Medulla oblongata (tissue), 1 donor: ENCODE measurements around the gene CER1.

Experiments
- DNase-seq: peaks from one replicate; pipeline ENCODE4 v3.0.0-alpha.2; 2015; ENCODE audit errors: extremely low spot score

The CER1 gene, protein sequence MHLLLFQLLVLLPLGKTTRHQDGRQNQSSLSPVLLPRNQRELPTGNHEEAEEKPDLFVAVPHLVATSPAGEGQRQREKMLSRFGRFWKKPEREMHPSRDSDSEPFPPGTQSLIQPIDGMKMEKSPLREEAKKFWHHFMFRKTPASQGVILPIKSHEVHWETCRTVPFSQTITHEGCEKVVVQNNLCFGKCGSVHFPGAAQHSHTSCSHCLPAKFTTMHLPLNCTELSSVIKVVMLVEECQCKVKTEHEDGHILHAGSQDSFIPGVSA

DNA sequence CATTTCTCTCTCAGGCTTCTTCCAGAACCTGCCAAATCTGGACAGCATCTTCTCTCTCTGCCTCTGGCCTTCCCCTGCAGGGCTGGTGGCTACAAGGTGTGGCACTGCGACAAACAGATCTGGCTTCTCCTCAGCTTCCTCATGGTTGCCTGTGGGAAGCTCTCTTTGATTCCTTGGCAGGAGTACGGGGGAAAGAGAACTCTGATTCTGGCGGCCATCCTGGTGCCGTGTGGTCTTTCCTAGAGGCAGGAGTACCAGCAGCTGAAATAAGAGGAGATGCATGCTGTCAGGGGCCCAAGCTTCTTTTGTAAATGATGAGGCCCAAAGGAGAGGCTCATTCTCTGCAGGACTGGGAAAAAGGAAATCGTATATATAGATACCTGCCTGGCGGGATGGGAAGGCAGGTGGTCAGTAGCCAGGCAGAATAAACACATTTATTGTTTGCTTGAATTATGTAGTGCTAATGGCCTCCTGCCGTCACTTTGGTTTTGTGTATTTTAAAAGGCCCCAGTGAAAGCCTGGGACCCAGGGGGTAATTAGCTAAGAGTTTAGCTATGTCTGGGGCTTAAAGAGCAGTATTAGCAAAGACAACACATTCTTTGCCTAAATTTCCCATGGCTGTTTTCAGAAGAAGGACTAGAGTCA is at the start of gene CER1:
CER1 (minus strand) TSS at position 343 of the 645 bp plus-strand sequence; CDS start at position 282, 61 bp downstream.
- no peak for DNase-seq

GRCh38 chr9:14770592-14770991 is 48.1 kb upstream of the CER1 start:
- no peak for DNase-seq

DNA sequence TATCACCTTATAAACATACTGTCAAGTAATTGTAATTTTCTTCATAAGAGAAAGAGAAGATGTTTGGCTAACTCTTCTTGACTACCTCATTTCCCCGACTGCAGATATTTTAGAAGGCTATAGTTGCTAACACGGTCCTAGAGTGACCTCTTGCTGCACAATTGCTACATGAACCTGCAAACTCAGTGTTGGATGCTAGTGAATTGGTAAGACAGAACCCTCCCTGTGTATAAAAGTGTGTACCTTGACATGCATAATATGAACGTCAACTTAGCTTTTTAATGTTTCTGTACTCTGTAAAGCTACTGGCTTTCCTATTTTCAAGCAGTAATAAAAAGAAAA is 46.7 kb upstream of the CER1 start:
- peak; percentile 25 for DNase-seq

DNA sequence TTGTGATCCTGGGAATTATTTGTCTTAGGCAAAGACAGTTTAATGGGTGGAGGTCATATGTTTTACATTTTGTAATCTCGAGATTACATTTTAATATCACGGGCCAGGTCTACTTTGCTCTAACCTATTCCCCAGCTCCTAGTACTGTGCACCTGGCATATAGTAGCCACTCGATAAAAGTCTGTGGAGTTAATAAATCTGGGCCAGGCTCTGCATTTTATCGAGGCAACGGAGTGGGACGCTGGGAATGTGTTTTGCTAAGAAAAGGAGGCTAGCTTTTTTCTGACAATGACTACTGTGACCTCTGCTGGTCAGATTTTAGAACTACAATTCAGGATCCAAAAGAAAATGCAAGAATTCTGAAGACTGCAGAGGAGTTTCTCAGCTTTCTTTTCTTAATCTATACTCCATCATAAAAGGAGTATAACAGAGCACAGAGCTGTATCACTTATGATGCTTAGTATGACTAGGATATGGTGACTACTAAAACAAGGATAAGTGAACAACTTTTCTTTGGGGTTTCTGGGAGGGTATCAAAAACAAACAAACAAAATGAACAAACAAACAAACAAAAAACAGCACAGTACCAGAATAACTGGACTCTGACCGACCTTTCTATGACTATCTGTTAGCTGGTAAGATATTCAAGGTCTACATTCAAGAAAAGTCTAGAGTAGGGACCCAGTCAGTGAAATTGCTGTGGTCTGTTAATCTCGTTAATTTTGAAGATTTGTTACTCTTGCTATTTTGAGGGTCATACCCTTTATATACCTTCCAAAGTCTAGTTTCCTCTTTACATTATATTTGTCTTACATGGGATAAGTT is 46.1 kb upstream of the CER1 start:
- peak; percentile 74 for DNase-seq

GRCh38 chr9:14766299-14766698 is 43.8 kb upstream of the CER1 start:
- no peak for DNase-seq

GRCh38 chr9:14761584-14761983 is 39.1 kb upstream of the CER1 start:
- no peak for DNase-seq

DNA sequence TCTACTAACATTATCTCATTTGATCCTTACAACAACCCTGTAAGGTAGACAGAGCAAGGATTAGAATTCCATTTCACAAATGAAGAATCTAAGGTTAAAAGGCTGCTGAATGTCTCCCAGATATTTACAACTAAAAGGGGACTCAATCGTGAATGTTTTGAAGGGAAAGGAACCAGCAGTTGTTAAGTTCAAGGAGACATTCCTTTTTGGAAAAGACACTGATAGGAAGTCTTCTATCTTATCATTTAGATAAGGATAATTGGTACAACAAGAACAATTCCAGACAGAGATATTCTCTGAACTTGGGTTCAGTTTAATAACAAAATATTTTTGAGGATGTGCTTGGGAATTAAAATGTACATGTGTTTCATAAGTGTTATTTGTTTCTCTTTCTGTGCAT is 37.5 kb upstream of the CER1 start:
- DNase-seq, result no peak

GRCh38 chr9:14756291-14756690 is 33.8 kb upstream of the CER1 start:
- no peak for DNase-seq

GRCh38 chr9:14752871-14753270 is 30.3 kb upstream of the CER1 start:
- DNase-seq, result no peak

DNA sequence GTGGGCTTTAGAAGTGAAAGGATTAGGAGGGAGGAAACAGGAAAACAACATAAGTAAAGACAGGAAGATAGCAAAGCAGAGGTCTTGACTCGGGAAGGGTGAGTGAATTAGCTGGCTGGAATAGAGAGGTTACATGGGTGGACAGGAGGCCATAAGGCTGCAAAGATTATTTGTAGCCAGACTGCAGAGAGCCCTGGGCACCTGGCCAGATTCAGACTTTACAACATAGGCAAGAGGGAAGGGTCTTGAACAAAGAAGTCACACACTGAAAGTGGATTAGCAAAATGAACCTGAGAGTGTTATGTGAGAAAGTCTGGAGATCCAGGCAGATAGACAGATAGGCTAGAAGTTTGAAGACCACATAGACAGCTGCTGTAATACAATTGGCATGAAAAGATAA is 29.7 kb upstream of the CER1 start:
- no peak for DNase-seq

DNA sequence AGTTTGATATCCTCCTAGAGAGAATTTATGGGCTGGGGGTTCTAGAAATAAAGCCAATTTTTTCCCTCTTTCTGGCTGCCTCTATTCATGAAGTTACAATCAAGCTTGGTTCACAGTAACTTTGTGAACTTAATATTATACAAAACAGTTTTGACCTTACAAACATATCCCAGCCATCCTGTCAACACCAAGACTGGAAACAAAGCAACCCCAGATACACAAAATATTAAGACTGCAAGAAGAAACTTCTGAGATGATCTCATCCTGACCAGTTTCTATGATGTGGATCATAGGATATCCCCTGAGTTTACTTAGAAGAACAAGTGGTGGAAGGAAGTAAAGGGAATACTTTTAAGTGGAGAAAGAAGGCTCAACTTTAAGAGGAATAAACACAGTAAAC is 28.3 kb upstream of the CER1 start:
- DNase-seq, result no peak

DNA sequence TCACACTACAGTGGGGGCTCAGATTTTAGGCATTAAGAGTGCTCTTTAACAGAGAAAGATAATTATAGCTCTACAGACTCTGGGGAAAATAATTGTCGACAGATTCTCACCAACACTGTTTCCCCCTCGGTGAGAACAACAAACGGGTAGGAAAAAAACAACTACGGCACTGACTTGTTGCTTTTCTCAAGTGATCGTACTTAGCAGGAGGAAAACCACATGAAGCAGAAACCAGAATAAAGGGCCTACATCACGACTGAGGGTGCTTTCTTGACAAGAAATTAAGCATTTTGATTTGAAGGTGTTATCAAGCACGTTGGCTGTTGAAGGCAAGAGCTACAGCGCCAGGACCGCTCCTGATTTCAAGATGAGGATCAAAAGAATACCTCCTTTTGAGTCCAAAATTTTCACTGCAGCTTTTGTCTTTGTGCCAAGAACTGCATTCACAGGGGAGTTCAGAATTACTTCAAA is 27.2 kb upstream of the CER1 start:
- peak; percentile 9 for DNase-seq

GRCh38 chr9:14748373-14748772 is 25.8 kb upstream of the CER1 start:
- DNase-seq, result no peak

DNA sequence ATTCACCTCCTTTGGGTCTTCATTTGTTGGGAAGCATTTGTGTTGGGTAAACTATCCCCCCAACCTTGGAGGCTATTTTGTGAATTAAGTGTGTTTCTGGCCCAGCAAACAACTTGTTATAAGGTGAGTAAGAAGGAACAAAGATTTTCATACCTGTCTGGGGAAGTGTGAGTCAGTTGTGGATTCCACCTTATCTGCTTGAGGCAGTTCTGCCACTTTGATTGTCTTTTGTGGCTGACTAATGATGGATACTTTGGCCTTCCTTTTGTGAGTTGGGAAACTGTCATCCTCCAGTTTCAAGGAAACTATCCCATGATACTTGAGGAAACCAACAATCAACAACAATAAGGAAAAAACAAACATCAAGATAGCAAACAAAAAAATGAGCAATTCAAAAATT is 24.6 kb upstream of the CER1 start:
- DNase-seq, result no peak

DNA sequence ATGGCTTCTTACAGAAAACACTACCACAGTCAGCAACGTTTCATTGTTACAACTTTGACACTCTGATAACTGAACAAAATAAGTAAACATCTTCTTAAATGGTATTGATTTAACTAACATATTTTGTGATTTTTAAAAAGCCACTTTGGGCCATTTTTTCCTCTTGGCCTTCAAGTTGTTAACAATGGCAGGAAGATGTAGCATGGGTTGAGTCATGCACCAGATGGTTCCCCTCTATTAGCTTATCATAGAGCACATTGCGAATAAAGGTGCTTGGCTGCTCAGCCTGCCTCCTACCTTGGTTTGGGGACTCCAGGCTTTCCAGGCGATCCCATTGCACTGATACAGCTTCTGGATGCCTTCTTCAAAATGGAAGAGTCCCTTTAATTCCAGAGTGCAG is 24.1 kb upstream of the CER1 start:
- DNase-seq, result no peak

DNA sequence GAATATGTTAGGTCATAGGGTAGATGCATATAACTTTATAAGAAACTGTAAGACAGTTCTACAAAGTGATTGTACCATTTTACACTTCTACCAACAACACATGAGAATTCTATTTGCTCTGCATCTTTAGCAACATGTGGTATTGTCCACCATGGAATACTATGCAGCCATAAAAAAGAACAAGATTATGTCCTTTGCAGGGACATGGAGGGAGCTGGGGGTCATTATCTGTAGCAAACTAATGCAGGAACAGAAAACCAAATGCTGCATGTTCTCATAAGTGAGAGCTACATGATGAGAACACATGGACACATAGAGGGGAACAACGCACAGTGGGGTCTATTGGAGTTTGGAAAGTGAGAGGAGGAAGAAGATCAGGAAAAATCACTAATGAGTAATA is 22.2 kb upstream of the CER1 start:
- no peak for DNase-seq

DNA sequence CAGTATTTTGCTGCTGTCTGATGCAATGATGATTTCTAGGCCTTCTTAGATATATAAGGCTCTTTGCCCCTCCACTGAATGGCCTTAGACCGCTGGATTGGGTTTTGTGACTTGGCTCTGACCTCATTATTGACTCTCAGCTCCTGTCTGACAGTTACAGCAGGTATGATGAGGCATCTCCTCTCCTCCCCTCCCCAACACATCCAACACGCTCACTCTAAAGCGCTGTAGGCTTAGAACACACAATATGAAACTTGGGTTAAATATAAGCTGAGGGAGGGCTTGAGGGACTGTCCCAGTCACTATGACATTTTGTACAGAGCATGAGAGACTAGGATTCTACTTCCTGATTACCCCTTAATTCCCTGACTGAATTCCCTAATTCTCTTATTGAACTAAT is 18.8 kb upstream of the CER1 start:
- no peak for DNase-seq

DNA sequence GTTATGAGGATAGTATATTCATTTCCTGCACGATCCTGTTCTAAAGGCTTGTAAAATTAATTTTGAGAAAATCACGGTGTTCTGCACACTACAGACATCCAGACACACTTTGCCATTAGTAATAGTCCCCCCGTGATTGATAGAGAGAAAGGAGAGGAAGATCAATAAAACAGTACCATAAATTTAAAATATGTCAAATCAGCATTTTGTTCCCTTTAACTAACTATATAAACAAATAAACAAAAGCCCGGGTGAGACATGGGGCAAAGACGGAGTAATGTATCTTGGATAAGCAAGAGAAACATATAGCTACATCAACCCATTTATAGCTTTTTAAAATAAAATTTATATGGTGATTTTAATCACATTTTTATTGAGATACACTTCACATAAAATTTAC is 10.6 kb upstream of the CER1 start:
- DNase-seq, result no peak

DNA sequence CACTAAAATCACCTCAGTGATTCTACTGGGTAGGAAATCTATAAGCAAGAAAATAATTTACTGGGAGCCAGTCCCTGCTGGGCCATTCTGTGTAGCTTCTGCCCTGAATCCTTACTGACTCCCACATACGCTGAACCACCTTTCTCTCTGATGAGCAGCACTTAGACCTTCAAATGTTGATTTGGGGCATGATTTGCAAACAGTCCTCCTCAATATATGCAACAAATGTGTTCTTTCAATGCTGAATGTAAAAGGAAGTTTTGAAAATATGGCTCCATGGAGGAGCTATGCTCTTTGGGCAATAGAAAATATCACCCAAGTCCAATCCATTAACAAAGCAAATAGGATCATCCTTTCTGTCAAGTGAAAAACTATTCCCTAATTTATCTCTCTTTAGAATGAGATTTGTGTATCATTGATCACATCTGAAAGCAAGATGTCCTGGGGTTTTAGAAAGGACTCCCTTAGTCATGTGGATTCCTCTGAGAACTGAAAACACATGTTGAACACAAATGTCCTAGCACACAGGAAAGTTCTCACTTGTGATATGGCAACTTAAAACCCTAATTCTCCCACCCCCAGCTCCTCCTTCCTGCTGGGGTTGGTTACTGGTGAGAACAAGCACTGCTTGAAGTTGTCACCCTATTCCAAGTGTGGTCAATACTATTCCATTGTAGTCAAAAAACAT is 8.9 kb upstream of the CER1 start:
- no peak for DNase-seq

GRCh38 chr9:14730461-14730898 is 7.9 kb upstream of the CER1 start:
- peak; percentile 10 for DNase-seq

- DNase-seq, result no peak
These were observed 768 bp upstream of the CER1 start for GRCh38 chr9:14723301-14723700.

GRCh38 chr9:14719231-14719923 is 3.2 kb downstream of the CER1 start:
- no peak for DNase-seq
